HepG2 (cell line): Measurements from ENCODE around the gene FFAR1.

Experiments used
- CEBPZ ChIP-seq: IDR thresholded peaks from 2 replicates; pipeline ENCODE4 v1.6.1; 2012; ENCODE audit warnings: low read length, improper control_type of control experiment
- CTCF ChIP-seq: sonication (generic); formaldehyde crosslinking; IDR thresholded peaks from 2 replicates; pipeline ENCODE4 v1.5.0; 2020; ENCODE audit warnings: mild to moderate bottlenecking, missing genetic modification reagents, moderate library complexity
- EZH2 ChIP-seq: conservative IDR thresholded peaks from 2 replicates; pipeline ENCODE4 v1.6.1; 2012; ENCODE audit warnings: mild to moderate bottlenecking, low read depth, low read length, moderate library complexity
- HNF4A ChIP-seq: sonication (generic); formaldehyde crosslinking; IDR thresholded peaks from 2 replicates; pipeline ENCODE4 v1.4.0; 2020; ENCODE audit warnings: missing genetic modification reagents
- MAZ ChIP-seq, 2 experiments: sonication (generic) in 1 of 2; formaldehyde crosslinking in 1 of 2; IDR thresholded peaks; 2 replicates each; pipeline versions ENCODE4 v1.5.0 to v1.6.1; 2012 to 2020; ENCODE audit warnings: low read depth in 2 of 2, mild to moderate bottlenecking in 2 of 2, borderline replicate concordance in 1 of 2, improper control_type of control experiment in 1 of 2, low read length in 1 of 2, missing genetic modification reagents in 1 of 2, moderate library complexity in 1 of 2
- POLR2A ChIP-seq, 2 experiments: IDR thresholded peaks; 2 replicates each; pipeline ENCODE4 v1.6.1; 2011; ENCODE audit warnings: low read depth in 2 of 2, low read length in 2 of 2, mild to moderate bottlenecking in 1 of 2, moderate library complexity in 1 of 2; ENCODE audit not compliant: insufficient read depth in 1 of 2
- POLR2AphosphoS5 ChIP-seq: IDR thresholded peaks from 2 replicates; pipeline ENCODE4 v1.6.1; 2012; ENCODE audit warnings: low read depth, low read length
- SRSF1 ChIP-seq: fragments of 200-400 bp; formaldehyde crosslinking; optimal IDR thresholded peaks from 2 replicates; pipeline ENCODE3; 2017; ENCODE audit warnings: mild to moderate bottlenecking, low read depth, low read length, moderate library complexity
- THAP11 ChIP-seq: IDR thresholded peaks from 2 replicates; pipeline ENCODE4 v1.6.1; 2016; ENCODE audit warnings: missing biosample characterization, missing genetic modification reagents
- USF2 ChIP-seq, 2 experiments: sonication (generic) in 1 of 2; formaldehyde crosslinking in 1 of 2; IDR thresholded peaks; 2 replicates each; pipeline versions ENCODE4 v1.5.1 to v1.6.1; 2011 to 2020; ENCODE audit warnings: borderline replicate concordance in 1 of 2, low read depth in 1 of 2, low read length in 1 of 2, mild to moderate bottlenecking in 1 of 2, missing genetic modification reagents in 1 of 2, moderate library complexity in 1 of 2
- ZBTB21 ChIP-seq: sonication (generic); formaldehyde crosslinking; IDR thresholded peaks from 2 replicates; pipeline ENCODE4 v1.4.0; 2020; ENCODE audit warnings: missing genetic modification reagents

GRCh38 chr19:35311901-35312665 is 35.6 kb upstream of the FFAR1 start:
- TF ChIP-seq HNF4A (CRISPR knock-in tag) (no peak), SRSF1 (no peak), CTCF (CRISPR knock-in tag) (no peak), THAP11 (CRISPR knock-in tag) (no peak), POLR2A (IDR thresholded peaks at IDR 0.05; ENCODE audit: insufficient read depth in 1 of 2, low read depth in 2 of 2, low read length in 2 of 2) (no peak), EZH2 (no peak), USF2 (IDR thresholded peaks at IDR 0.05; ENCODE audit: low read depth, low read length) (no peak), USF2 (CRISPR knock-in tag; IDR thresholded peaks at IDR 0.05; ENCODE audit: borderline replicate concordance) (no peak), CEBPZ (no peak), ZBTB21 (no peak), POLR2AphosphoS5 (no peak), MAZ (IDR thresholded peaks at IDR 0.05; ENCODE audit: borderline replicate concordance, low read depth, low read length) (no peak), MAZ (CRISPR knock-in tag; IDR thresholded peaks at IDR 0.05; ENCODE audit: low read depth) (no peak)
